Thyroid gland (tissue), 4 donors: ENCODE measurements around the gene TSSK1B.

ENCODE experiments used
- POLR2A ChIP-seq, 2 donors: fragments of 450-650 bp; IDR thresholded peaks; one replicate each; pipeline ENCODE4 v1.6.1; 2017; ENCODE audit warnings: antibody characterized with exemption in 2 of 2, mild to moderate bottlenecking in 2 of 2, moderate library complexity in 1 of 2
- TF ChIP-seq, protein P1 (sequence below), 6 experiments: fragments of 200-600 bp in 3 of 6; fragments of 450-650 bp in 3 of 6; sonication (generic) in 3 of 6; IDR thresholded peaks; one replicate each; pipeline ENCODE4 v1.5.1; 2016 to 2019; ENCODE audit warnings: antibody characterized with exemption in 6 of 6, mild to moderate bottlenecking in 2 of 6, inconsistent platforms in 1 of 6, moderate library complexity in 1 of 6

DNA sequence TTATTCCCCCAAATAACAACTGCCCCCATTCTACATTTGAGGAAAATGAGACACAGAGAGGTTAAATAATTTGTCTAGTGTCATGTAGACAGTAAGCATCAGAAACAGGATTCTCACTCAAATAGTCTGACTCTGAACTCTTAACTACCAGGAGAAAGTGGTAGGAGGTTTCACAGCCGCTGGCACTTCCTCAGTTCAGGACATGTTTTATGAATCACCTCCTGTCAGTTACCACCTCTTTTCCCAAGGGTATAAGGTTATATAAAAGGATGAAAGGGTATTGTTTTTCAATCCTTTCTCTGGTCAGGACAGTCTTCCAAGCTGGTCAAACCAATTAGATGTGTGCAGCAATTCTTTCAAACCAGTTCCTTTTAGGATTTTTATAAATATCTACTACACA, 52.1 kb downstream of the TSSK1B start:
- TF ChIP-seq, protein P1, sequence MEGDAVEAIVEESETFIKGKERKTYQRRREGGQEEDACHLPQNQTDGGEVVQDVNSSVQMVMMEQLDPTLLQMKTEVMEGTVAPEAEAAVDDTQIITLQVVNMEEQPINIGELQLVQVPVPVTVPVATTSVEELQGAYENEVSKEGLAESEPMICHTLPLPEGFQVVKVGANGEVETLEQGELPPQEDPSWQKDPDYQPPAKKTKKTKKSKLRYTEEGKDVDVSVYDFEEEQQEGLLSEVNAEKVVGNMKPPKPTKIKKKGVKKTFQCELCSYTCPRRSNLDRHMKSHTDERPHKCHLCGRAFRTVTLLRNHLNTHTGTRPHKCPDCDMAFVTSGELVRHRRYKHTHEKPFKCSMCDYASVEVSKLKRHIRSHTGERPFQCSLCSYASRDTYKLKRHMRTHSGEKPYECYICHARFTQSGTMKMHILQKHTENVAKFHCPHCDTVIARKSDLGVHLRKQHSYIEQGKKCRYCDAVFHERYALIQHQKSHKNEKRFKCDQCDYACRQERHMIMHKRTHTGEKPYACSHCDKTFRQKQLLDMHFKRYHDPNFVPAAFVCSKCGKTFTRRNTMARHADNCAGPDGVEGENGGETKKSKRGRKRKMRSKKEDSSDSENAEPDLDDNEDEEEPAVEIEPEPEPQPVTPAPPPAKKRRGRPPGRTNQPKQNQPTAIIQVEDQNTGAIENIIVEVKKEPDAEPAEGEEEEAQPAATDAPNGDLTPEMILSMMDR (IDR thresholded peaks at IDR 0.05): no peak
- TF ChIP-seq POLR2A (IDR thresholded peaks at IDR 0.05): no peak
